ENCODE results near the gene WWOX. TPM values are rescaled to one million over a fixed set of nuclear protein-coding genes. Genes with fewer than 3 reads are reported as not detected.

WWOX gene
- total RNA-seq, 4 donors from 2014 or later: 135 to 209 (median 159) TPM

- Histone ChIP-seq H3K4me3 (replicated peaks in 1 of 3) (no peak overlapping the region), H3K4me1 (no peaks in the 10 kb centered on the region), H3K27ac (no peak overlapping the region), H3K27me3 (no peaks in the 10 kb centered on the region), H3K36me3 (no peaks in the 10 kb centered on the region), H3K9me3 (no peaks in the 10 kb centered on the region)
- intact Hi-C loops (cut with DNase I): no loop called here
- WGBS, 2 donors: 79 to 82% methylated on average over 10 of the region's 10 CpGs
- no peak for TF ChIP-seq POLR2A (IDR thresholded peaks at IDR 0.05)
- TF ChIP-seq CTCF (IDR thresholded peaks at IDR 0.05): no peak
- no peak for DNase-seq
Measured at GRCh38 chr16:78982096-78982744, 882.8 kb downstream of the WWOX start.

GRCh38 chr16:78984324-78984723 lies 884.9 kb downstream of the WWOX start:
- 85 to 92% methylated on average over 3 of the region's 3 CpGs for whole genome bisulfite sequencing, 2 donors
- no peaks in the 10 kb centered on the region for H3K36me3 ChIP-seq
- TF ChIP-seq CTCF (IDR thresholded peaks at IDR 0.05): no peak
- no peak for TF ChIP-seq POLR2A (IDR thresholded peaks at IDR 0.05)
- H3K4me1 ChIP-seq: no peaks in the 10 kb centered on the region
- no peaks in the 10 kb centered on the region for H3K27me3 ChIP-seq
- intact Hi-C loops (cut with DNase I): no loop called here
- H3K9me3 ChIP-seq: no peaks in the 10 kb centered on the region
- DNase-seq: no peak
- H3K4me3 ChIP-seq (replicated peaks in 1 of 3): no peak overlapping the region
- H3K27ac ChIP-seq: no peak overlapping the region

GRCh38 chr16:78984887-78985464 lies 885.5 kb downstream of the WWOX start:
- TF ChIP-seq CTCF (IDR thresholded peaks at IDR 0.05): no peak
- intact Hi-C loops (cut with DNase I): no loop called here
- H3K4me3 ChIP-seq (replicated peaks in 1 of 3): no peak overlapping the region
- WGBS, 2 donors: 58% methylated on average over 12 of the region's 12 CpGs
- no peak for DNase-seq
- no peaks in the 10 kb centered on the region for H3K36me3 ChIP-seq
- no peaks in the 10 kb centered on the region for H3K27me3 ChIP-seq
- no peaks in the 10 kb centered on the region for H3K4me1 ChIP-seq
- H3K9me3 ChIP-seq: no peaks in the 10 kb centered on the region
- no peak overlapping the region for H3K27ac ChIP-seq

GRCh38 chr16:78985716-78986605 lies 886.5 kb downstream of the WWOX start:
- intact Hi-C loops (cut with DNase I): no loop called here
- H3K4me1 ChIP-seq: no peaks in the 10 kb centered on the region
- DNase-seq: no peak
- no peaks in the 10 kb centered on the region for H3K27me3 ChIP-seq
- H3K36me3 ChIP-seq: no peaks in the 10 kb centered on the region
- 86 to 93% methylated on average over 13 of the region's 13 CpGs for WGBS, 2 donors
- TF ChIP-seq POLR2A (IDR thresholded peaks at IDR 0.05): no peak
- no peak for TF ChIP-seq CTCF (IDR thresholded peaks at IDR 0.05)
- no peak overlapping the region for H3K27ac ChIP-seq
- no peaks in the 10 kb centered on the region for H3K9me3 ChIP-seq
- H3K4me3 ChIP-seq (replicated peaks in 1 of 3): no peak overlapping the region

- intact Hi-C loops (cut with DNase I): no loop called here
- 85% methylated on average over 8 of the region's 8 CpGs for WGBS, 2 donors
- no peak for TF ChIP-seq POLR2A (IDR thresholded peaks at IDR 0.05)
- TF ChIP-seq CTCF (IDR thresholded peaks at IDR 0.05): no peak
- Histone ChIP-seq H3K9me3 (no peaks in the 10 kb centered on the region), H3K4me3 (replicated peaks in 1 of 3) (no peak overlapping the region), H3K27me3 (no peaks in the 10 kb centered on the region), H3K4me1 (no peaks in the 10 kb centered on the region), H3K36me3 (no peaks in the 10 kb centered on the region), H3K27ac (no peak overlapping the region)
- DNase-seq: no peak
Measured at GRCh38 chr16:78987666-78988065, 888.2 kb downstream of the WWOX start.

Data from thyroid gland (tissue), 4 donors.